MM.1S (cell line): Measurements from ENCODE around the gene CYP4F8.

Experiments used
- CTCF ChIP-seq: fragments of 300-600 bp; sonication (generic); IDR thresholded peaks from 2 replicates; pipeline ENCODE4 v1.5.1; 2016; ENCODE audit warnings: antibody characterized with exemption, low read length, mixed read lengths
- EZH2 ChIP-seq: fragments of 300-600 bp; sonication (generic); optimal IDR thresholded peaks from 2 replicates; pipeline ENCODE3; 2017; ENCODE audit warnings: low read depth, mild to moderate bottlenecking, antibody characterized with exemption, low read length, mixed read lengths
- EZH2phosphoT487 ChIP-seq: fragments of 300-600 bp; sonication (generic); IDR thresholded peaks from 2 replicates; pipeline ENCODE4 v1.6.1; 2018; ENCODE audit warnings: antibody characterized with exemption, low read length

- TF ChIP-seq CTCF (no peak), EZH2phosphoT487 (no peak), EZH2 (no peak)
Measured at GRCh38 chr19:15616183-15616582, 1.2 kb downstream of the CYP4F8 start.
